Hippocampal formation (tissue), 2 donors: ENCODE measurements around the gene TRIP6.

ENCODE experiments used
- DNase-seq, 2 donors: peaks; one replicate each; lab custom pipeline; 2025; lab: John Stamatoyannopoulos, UW

The TRIP6 gene

DNA sequence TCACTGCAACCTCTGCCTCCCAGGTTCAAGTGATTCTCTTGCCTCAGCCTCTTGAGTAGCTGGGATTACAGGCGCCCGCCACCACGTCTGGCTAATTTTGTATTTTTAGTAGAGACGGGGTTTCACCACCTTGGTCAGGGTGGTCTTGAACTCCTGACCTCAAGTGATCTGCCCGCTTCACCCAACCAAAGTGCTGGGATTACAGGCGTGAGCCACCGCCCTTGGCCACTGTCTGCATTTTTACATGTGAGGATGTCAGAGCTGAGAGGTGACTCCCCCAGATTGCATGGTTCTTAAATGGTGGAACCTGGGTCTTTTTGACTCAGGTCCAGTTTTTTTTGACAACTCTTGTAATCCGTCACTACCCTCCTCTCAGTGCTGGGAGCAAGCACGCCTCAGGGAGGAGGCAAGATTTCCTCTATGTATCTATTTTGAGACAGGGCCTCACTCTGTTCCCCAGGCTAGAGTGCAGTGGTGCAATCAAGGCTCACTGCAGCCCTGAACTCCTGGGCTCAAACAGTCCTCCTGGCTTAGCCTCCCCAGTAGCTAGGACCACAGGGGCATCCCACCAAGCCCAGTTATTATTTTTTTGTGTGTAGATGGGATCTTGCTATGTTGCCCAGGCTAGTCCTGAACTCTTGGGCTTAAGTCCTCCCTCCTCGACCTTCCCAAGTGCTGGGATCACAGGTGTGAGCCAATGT lies 6.6 kb downstream of the TRIP6 start:
- DNase-seq = no peak

DNA sequence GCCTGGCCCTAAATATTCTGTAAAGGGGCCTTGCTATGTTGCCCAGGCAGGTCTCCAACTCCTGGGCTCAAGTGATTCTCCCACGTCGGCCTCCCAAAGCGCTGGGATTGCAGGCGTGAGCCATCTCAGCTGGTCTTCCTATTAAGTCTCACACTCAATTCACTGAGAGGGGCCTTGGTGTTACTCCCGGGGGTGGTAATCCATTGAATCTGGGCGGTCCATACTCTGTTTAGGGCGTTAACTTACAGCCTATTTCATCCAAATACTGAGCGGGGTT lies 7.1 kb downstream of the TRIP6 start:
- no peak for DNase-seq

DNA sequence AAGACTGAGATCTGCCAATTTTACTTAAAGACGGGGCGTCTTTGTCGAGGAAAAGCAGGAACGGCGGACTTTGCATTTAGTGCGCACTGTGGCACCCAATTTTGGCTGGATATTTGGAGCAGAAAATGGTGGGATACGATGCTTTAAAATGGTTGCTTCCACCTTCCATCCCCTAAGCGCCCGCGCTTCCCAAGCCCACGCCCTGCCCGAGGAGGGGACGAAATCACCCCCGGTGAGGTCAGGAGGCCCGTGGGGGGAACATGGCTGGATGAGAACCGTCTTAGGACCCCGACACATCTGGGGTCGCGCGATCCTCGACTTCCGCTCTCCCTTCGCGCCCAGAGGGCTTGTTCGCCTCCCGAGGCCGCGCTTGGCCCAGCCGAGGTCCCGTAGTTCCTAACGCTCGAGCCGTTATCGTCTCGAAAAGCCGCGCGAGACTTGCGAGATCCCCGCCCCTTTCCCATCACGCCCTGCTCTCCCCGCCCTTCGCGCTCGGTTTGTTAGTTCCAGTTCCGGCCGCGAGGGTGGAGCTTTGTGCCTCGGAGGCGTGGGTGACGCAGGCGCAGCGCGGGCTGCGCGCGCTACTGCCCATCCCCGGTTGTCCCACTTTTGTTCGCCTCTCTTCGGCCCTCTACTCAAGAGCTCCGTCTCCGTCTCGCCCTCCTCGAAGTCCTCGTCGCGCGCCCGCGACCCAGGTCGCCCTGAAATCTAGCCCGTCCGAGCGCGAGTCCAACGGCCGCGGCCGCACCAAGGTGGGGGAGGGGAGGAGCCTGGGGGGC lies 7.6 kb downstream of the TRIP6 start, which contains the start of gene SRRT:
SRRT (plus strand) TSS at position 527 of the 779 bp plus-strand sequence. CDS start 488 bp downstream, outside the sequence.
- DNase-seq = peak; percentile 97 to 98

DNA sequence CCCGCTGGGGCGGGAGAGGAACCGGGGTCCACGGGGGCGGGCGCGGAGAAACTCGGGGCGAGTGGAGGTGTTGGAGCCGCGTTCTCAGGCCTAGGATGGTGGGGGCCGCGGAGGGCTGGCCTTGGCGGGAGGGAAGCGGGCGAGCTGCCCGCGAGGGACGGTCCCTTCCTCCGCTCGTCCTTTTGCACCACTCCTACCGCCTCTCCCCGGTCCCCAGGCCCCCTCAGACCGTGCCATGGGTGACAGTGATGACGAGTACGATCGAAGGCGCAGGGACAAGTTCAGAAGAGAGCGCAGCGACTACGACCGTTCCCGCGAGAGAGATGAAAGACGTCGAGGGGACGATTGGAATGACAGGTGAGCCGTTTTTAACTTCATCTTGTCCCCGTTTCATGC lies 8.2 kb downstream of the TRIP6 start:
- DNase-seq = no peak

DNA sequence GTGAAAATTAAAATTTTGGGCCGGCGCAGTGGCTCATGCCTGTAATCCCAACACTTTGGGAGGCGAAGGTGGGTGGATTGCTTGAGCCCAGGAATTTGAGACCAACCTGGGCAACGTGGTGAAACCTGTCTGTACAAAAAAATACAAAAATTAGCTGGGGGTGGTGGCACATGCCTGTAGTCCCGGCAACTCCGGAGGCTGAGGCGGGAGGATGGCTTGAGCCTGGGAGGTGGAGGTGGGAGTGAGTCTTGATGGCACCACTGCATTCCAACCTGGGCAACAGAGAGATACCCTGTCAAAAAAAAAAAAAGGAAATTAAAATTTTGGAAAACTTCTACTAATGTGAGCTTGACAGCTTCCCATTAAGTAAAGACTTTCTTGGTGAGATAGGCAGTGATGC lies 10.8 kb downstream of the TRIP6 start:
- DNase-seq = no peak

DNA sequence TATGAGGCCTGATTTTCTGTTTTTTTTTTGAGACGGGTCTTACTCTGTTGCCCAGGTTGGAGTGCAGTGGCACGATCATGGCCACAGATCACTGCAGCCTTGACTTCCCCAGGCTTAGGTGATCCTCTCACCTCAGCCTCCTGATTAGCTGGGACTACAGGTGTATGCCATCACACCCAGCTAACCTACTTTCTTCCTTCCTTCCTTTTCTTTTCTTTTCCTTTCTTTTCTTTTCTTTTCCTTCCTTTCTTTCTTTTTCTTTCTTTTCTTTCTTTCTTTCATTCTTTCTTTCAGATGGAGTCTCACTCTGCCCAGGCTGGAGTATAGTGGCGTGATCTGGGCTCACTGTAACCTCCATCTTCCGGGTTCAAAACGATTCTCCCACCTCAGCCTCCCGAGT lies 11.5 kb downstream of the TRIP6 start:
- DNase-seq = no peak

DNA sequence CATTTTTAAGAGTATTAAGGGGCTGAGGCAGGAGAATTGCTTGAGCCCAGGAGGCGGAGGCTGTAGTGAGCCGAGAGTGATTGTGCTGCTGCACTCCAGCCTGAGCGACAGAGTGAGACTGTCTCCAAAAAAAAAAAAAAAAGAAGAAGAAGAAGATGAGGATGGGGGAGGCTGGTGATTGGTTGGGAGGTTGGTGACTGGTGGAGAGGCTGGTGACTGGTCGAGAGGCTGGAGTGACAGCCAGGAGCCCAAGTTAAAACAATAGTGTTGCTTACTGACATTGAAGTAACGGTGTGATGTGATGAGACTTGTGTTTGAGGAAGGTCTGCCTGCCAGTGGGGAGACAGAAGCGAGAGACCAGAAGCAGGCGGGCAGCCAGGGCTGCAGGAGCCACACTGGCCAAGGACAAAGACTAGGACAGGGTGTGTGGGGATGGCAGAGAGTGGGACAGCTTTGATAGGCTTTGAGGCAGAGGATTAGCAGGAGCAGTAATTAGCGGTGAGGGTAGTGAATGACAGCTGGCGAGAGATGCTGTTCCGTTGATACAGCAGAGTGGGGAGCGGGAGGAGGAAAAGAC lies 12.6 kb downstream of the TRIP6 start:
- peak in 1 of 2 donors; percentile 16 for DNase-seq

DNA sequence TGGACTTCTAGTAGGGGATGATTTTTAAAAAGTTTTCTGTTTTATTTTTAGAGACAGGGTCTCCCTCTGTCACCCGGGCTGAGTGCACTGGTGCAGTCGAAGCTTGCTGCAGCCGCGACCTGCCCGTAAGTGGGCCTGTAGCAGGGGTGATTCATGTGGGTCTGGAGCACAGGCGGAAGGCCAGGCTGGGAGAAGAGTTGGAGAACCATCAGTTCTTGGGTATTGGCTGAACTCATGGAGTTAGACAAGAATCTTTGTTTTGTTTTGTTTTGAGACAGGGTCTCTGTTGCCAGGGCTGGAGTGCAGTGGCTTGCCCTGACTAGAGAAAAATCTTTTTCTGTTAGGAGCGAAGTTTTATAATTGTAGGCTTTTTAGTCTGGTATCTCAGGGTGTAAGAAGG lies 13.5 kb downstream of the TRIP6 start:
- no peak for DNase-seq

DNA sequence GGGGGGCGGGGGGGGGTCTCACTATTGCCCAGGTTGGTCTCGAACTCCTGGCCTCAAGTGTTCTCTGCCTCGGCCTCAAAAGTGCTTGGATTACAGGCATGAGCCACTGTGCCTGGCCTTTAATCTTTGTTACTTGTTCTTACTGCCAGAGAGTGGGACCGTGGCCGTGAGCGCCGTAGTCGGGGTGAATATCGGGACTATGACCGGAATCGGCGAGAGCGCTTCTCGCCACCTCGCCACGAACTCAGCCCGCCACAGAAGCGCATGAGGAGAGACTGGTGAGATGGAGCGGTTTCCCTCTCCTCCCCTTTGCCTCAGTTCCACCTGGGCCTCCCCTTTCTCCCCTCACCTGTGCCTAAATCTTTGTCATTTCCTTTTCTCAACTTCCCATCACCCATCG lies 13.9 kb downstream of the TRIP6 start:
- no peak for DNase-seq

DNA sequence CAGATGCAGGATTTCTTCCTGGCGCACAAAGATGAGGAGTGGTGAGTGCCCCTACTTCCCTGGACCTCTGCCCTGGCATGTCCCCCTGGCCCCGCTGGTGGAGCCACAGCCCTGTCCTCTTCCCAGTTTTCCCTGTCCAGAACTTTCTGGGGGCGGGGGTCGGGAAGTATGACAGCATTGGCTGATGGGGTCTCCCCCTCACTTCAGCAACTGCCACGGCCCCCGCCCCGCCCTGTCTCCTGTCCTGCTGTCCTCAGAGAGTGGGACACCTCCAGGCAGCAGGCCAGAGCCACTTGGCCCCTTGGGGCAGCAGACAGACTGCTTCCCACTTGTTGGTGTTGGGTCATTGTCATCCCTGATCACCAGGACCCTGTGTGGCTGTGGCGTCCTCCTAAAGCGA lies 15.0 kb downstream of the TRIP6 start:
- no peak for DNase-seq

DNA sequence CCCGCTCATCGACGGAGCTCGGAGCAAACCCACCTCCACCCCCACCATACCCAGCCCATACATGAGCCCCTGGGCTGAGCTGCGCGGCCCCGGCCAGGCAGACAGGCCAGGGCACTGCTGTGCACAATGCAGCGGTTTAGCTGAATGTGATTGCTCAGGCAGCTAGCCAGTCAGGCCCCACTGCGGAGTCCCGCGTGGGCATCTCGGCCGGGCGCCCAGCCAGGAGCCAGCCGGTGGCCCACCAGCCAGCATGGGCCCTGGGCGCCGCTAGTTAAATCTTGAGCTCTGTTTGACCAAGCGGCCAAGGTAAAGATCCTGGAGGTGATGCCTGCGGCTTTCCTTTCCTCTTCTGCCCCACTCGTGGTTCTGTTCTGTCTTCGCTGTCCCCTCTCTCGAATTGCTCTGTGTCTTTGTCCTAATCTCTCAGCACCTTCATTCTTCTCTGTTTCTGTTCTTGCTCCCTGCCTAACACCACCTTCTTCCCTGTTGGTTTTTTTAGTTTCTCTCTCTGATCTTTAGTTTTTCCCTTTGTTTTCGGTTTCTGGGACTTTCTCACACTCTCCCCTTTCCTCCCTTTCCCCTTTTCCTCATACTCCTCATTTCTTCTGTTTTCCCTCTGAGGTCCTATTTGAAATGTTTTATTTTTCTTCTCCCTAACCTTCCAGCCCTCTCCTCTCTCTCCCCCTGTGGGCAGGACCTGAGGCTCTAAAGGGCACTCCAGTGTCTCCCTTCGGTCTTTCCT lies 15.8 kb downstream of the TRIP6 start:
- DNase-seq = no peak

DNA sequence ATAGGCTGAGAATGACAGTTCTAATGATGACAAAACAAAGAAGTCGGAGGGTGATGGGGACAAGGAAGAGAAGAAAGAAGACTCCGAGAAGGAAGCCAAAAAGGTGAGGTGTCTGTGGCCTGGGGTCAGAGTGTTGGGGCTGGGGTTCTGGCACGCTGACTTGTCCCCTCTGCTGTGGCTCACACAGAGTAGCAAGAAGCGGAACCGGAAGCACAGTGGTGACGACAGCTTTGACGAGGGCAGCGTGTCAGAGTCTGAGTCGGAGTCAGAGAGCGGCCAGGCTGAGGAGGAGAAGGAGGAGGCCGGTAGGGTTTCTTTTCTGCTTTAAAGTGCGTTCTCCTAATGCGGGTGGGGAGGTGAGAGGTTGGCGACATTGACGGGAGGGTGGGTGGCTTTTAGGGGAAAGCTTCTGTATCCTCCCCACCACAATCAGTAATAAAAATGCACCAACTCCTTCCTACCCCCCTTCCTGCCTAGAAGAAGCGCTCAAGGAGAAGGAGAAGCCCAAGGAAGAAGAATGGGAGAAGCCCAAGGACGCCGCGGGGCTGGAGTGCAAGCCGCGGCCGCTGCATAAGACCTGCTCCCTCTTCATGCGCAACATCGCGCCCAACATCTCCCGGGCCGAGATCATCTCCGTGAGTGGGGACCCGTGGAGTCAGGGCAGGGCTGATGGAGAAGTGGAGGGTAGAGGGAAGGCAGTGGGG lies 17.7 kb downstream of the TRIP6 start:
- DNase-seq = no peak

DNA sequence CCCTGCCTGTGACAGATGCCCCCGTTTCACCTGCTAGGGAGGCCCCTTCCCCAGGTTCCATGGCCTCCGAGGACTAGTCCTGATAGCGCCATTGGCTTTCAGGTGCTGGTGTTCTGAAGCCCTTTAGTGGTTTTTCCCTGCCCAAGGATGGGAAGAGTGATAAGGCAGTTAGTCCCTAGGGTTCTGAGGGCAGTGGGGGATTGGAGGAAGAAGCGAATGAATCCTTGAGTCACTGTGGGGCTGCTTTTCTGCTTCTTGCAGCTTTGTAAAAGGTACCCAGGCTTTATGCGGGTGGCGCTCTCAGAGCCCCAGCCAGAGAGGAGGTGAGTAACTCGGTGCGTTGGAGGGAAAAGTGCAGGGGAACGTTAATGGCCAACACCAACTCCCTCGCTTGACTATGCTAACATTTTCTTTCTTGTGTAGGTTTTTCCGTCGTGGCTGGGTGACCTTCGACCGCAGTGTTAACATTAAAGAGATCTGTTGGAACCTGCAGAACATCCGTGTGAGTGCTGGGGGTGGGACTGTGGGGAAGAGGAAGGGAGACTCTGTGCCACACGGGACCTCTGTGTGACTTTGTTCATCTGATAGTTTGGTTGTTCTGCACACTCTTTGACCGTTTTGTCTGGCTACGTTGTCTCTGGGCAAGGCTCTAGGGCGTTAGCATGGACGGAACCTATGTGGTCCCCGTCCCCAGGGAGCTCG lies 18.4 kb downstream of the TRIP6 start:
- no peak for DNase-seq

DNA sequence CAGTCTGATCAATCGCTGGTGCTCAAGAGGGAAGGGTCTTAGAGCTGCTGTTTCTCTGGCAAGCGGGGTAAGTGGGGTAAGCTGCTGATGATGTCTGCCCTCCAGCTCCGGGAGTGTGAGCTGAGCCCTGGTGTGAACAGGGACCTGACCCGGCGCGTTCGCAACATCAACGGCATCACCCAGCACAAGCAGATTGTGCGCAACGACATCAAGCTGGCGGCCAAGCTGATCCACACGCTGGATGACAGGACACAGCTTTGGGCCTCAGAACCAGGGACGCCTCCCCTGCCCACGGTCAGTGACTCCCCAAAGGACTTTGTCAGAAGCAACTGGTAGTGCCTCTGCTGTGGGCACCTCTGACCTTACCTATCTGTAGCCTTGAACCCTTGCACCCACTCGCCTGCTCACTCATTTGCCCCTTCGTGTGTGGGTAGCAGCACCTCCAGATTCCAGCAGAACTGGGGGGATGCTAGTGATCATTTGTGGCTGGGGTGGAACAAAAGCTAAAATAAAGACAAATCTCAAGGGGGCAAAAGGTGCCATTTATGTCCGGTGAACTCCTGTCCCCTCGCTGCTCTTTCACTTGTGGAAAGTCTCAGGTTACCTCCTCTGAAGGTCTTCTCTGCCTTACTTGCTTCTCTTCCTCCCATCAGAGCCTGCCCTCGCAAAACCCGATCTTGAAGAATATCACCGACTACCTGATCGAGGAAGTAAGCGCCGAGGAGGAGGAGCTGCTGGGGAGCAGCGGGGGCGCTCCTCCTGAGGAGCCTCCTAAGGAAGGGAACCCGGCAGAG lies 19.2 kb downstream of the TRIP6 start:
- DNase-seq = no peak

DNA sequence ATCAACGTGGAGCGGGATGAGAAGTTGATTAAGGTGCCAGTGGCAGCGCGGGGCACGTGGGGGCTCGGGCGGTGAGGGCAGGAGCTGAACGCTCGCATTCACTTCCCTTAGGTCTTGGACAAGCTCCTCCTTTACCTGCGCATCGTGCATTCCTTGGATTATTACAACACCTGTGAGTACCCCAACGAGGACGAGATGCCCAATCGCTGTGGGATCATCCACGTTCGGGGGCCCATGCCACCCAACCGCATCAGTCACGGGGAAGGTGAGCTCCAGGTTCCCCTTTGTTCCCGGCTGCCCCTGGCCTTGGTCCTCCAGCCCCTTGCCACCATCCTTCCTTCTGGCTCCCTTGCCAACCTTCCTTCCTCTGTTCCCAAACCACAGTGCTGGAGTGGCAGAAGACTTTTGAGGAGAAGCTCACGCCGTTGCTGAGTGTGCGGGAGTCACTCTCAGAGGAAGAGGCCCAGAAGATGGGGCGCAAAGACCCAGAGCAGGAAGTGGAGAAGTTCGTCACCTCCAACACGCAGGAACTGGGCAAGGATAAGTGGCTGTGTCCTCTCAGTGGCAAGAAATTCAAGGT lies 19.8 kb downstream of the TRIP6 start:
- no peak for DNase-seq

DNA sequence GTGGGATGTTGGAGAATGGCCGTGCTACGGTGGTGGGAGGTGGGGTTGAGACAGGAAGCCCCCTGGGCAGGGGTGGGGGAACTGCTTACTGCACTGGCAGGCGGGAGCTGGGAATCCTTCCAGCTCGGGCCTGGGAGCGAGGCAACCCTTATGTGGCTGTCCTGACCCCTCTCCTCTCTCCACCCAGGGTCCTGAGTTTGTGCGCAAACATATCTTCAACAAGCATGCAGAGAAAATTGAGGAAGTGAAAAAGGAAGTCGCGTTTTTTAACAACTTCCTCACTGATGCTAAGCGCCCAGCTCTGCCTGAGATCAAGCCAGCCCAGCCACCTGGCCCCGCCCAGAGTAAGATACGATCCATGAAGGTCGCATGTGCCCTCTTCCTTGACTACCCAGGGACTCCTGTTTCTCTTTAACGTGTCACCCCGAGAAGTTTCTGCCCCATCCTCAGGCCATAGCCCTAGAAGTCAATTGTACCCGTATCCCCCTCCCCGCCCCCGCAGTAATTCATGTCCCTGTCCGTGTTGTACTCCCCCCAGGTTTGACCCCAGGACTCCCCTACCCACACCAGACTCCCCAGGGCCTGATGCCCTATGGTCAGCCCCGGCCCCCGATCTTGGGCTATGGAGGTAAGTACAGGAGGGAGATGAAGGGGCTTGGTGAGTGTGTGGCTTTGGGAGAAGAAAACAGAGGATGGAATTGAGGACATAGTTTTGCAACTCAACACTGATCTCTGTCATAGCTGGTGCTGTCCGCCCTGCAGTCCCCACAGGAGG lies 20.5 kb downstream of the TRIP6 start:
- no peak for DNase-seq

DNA sequence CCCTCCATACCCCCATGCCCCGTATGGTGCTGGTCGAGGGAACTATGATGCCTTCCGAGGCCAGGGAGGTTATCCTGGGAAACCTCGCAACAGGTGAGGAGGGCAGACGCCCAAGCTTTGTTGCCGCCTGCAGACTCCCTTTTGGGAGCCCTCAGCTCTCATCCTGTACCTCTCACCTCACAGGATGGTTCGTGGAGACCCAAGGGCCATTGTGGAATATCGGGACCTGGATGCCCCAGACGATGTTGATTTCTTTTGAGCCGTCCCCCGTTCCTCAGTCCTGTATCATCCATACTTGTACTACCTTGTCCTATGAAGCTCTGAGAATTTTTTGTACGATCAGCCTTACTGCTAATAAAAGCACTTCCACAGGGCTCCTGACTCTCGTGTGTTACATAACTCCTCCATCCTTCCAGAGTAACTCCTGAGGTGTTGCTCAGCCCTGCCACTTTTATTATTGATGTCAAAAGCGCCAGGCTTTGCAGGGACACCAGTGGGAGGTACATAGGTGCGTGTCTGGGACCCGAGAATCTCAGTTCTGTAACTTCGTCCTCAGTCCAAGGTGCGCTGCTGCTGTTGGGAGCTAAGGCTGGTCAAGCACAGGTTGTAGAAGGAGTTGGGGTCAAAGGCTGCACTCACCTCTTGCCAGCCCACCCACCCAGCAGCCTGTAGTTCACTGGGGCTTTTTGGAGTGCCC lies 21.3 kb downstream of the TRIP6 start:
- DNase-seq = no peak

DNA sequence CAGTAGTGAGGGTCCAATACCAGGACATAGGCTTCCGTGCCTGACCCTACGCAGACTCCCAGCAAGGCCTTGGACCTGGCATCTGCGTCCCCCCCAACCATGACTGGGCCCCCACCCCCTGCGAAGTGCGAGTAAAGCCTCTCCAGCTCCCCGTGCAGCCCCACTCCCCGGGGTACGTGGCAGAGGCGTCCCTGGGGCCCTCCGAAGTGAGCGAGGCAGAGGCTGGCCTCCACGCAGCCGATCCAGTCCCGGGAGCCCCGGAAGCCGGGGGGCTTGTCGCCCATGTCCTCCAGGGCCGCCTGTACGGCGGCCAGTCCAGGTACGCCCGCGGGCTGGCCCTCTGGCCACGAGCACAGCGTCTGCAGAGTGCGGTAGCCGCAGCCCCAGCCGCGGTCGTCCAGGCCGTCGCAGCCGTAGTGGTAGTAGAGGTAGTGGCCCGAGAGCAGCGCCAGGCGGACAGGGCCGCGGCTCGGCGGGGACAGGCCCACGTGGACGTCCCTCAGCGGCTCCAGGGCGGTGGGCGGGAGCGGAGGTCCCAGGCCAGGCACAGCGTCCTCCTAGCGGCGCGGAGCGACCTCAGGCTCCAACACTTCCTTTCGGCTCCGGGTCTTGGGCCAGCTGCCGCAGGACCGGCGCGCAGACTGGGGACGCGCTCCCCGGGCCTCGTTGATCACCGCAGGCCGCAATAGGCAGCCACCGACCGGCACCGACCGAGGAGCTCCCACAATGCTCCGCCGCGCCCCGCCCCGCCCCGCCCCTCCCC lies 22.0 kb downstream of the TRIP6 start, which contains the start of gene UFSP1:
UFSP1 (minus strand) TSS at position 728 of the 763 bp plus-strand sequence; CDS start at position 284, 444 bp downstream.
- DNase-seq = no peak
